Activated CD4-positive, alpha-beta T cell treated with anti-CD3 and anti-CD28 coated beads, Interleukin-10, Interleukin-2, amounts not matched to agents 100 ng/mL and 50 ng/mL, durations not matched to agents 16 hours and 8 hours (primary cell): Measurements from ENCODE around the gene ECM1.

Source experiments
- DNase-seq: peaks from one replicate; pipeline ENCODE4 v3.0.0-alpha.2; 2020

ECM1 gene

DNA sequence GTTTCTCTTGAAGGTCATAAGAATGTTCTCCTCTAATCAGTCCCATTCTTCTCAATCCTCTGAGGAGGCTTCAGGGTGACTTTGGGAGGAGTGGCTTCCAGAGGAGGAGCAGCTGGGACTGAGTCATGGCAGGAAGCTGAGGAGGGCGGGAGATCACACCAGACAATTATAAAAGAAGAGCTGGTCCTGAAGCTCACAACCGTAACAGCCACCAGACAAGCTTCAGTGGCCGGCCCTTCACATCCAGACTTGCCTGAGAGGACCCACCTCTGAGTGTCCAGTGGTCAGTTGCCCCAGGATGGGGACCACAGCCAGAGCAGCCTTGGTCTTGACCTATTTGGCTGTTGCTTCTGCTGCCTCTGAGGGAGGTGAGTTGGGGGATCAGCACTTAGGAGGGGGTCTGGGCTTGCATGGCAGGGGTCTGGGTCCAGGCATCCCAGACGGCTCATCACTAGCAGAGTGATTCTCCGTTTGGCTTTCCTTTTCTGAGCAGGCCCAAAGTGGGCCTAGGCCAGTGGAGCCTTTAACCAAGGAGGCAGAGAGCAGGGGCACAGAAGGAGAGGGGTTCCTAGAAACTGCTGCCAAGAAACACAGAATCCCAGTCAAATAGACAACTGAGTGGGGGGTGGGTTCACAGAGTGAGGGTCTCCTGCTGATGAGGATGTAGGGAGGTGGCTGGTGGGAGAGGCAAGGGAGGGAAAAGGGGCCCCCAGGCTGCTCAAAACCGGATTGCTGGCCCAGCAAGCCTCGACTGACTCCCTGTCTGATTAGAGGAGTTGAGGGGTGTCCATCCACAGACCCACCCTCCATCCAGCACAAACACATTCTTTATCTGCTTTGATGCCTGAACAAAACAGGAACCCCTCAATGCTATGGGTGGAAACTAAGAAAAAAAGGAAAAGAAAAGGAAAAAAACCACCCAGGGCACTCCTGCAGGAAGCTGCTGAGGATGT lies at the start of gene ECM1:
TSS of gene ECM1 (plus strand) at position 198 of the 953 bp plus-strand sequence. CDS start at position 299, 101 bp downstream.
- peak; percentile 14 for DNase-seq

DNA sequence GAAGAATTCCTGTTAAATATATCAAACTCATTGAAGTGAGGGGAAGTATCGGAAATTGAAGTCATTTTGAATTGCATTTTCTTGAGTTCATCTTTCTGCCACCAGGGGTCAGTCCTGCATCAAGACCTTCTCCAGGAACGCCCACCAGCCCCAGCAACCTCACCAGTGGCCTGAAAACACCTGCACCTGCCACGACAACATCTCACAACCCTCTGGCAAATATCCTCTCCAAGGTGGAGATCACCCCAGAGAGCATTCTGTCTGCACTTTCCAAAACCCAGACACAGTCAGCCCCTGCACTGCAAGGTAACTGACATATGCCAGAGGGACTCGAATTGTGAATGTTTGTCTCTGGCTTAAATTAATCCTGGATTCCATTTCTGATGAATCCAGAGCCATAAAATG lies 43.5 kb upstream of the ECM1 start:
- peak; percentile 69 for DNase-seq

DNA sequence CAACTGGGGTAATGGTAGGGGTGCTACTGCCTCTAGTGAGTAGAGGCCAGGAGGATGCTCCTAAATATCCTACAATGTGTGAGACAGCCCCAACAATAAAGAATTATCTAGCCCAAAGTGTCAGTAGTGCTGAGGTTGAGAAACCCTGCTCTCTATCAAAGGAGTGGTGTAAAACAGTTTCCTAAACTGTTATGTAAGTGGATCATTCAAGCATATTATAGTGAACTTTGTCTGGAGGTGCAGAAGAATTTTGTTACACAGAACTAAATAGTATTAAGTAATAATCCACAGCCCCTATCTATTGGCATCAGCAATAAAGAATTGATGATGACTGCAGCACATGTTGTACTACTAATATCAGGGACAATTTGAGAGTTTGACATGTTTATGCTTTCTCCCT lies 40.9 kb upstream of the ECM1 start:
- DNase-seq = no peak

DNA sequence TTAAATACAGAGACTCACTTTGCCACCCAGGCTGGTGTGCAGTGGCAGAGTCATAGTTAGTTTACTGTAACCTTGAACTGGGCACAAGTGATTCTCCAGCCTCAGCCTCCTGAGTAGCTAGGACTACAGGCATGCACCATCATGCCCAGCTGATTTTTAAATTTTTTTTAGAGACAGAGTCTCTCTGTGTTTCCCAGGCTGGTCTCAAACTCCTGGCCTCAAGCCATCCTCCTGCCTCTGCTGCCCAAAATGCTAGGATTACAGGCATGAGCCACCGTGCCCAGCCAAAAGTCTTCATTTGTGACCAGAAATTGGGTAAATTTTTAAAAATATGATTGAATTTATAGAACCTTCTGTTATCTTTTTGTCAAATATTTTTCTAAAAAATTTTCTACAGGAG lies 38.6 kb upstream of the ECM1 start:
- DNase-seq = no peak

DNA sequence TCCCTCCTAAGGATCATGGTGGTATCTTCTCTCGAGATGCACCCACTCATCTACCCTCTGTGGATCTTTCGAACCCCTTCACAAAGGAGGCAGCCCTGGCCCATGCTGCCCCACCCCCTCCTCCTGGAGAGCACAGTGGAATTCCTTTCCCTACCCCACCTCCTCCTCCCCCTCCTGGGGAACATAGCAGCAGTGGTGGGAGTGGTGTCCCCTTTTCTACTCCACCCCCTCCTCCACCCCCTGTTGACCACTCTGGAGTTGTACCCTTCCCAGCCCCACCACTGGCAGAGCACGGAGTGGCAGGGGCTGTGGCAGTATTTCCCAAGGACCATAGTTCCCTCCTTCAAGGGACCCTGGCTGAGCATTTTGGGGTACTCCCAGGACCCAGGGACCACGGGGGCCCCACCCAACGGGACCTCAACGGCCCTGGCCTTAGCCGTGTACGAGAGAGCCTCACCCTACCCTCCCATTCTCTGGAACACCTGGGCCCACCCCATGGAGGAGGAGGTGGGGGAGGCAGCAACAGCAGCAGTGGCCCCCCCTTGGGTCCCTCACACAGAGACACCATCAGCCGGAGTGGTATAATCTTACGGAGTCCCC lies 35.2 kb upstream of the ECM1 start:
- DNase-seq = no peak

DNA sequence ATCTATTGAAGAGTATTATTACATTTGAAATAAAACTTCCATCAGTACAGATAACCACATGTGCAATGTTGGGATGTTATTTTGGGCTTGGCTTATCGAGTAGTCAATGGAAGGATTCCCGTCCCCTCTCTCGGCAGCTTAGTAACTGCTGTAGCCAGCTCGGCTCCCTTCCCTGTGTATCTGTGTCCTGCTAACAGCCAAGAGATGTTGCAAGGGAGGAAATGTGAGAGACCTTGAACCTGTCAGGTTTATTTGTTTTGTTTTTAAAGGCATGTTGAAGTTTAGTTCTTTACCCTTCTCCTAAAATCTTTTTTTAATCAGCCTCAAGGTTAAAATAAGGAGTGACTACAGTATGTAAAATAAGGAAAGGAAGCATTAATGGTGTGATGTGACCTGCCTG lies 34.2 kb upstream of the ECM1 start:
- DNase-seq = no peak

DNA sequence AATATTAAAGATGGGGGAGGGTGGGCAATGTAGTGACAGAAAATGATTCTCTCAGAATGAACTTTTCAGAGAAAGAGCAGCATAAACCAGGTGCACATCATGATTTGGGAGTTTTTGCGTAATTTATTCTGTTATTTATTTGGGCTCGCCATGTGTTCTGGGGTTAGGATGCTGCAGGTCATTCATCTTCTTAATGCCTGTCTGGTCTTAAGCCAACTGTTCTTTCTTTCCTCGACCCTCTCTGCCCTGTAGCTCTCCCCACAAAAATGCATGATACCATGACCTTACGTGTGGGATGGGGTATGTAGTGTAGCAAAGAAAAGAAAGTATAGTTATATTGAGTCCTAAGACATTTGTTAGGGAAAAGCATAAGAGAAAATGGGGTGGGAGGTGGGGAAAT lies 33.0 kb upstream of the ECM1 start:
- no peak for DNase-seq

DNA sequence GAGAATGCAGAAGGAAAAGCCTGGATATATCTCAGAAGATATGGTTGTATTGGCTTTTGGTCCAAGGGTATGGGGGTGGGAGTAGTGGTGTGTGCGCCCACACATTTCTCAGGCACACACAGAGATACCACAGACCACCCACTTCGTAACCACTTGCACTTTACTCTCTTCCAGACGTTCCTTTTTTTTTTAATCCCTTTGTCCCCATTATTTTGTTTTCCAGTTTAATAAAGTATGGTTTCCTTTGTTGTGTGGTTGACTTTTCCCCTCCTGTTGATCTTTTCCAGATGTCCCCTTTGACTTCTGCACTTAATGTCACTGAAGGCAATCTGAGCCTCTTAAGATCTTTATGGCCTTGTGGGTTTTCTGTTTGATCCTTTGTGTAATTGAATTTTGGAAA lies 31.2 kb upstream of the ECM1 start:
- DNase-seq = no peak

DNA sequence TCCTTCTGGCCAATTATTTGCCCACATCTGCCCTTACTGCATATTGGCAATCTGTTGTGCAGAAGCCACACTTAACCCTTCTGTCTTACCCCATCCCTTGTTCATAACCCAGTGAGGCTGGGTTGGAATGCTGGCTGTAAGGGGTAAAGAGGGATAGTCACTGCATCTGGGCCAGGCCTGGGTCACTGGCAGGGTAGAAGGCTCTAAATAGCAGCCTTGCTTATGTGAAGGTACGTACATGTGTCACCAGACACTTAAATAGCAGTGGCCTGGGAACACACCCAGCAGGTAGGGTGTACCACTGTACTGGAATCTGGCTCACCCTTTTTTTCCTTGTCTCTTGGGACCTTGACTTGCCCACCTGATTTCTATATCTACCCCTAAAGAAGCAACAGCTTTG lies 30.6 kb upstream of the ECM1 start:
- no peak for DNase-seq

DNA sequence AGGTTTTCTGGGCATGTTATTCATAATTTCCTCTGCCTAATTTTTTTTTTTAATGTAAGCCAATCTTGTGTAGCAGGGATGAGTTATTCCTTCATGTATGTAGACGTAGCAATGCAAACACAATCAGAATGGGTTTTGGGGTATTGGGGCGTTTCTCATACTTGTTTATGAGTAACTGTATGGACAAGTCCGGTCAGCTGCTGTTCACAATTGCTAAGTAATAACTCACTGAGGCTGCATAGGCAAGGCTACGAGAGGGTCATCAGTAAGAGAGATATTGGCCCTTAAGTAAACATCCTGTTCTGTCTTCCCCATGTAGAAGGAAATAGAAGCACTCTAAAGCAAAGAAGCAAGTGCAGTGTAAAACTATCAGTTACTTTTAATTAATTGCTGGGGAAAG lies 30.2 kb upstream of the ECM1 start:
- no peak for DNase-seq

DNA sequence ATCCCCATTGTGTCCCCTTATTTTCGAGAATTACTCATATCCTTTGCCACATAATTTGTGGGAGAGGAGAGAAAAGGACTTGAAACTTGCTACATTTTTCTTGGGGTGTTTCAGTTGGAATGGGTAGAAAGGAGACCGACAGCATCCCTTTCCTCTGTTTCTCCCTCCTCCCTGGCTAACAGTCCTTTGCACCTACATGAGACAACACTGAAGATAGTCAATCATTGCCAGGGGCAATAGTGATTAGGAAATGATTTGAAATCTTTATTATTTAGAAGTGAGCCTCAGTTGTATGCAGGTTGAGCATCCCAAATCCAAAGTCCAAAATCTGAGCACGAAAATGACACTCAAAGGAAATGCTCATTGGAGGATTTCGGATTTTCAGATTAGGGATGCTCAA lies 28.5 kb upstream of the ECM1 start:
- DNase-seq = no peak

DNA sequence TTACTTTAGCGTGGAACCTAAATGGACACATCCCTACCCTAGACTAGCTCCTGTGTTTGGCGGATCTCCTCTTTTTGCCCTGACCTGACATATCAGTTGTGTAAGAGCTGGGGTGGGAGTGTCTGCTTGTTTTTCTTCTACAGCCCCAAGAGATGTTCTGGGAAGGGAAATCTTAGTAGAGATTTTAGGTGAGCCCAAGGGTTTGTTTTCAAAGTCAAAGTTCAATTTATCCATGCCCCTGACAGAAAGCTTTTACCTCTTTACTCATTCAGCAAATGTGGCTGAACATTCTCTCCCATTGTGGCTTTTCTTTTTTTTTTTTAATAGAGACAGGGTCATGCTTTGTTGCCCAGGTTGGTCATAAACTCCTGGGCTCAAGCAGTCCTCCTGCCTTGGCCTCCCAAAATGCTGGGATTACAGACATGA lies 28.0 kb upstream of the ECM1 start:
- DNase-seq = no peak

DNA sequence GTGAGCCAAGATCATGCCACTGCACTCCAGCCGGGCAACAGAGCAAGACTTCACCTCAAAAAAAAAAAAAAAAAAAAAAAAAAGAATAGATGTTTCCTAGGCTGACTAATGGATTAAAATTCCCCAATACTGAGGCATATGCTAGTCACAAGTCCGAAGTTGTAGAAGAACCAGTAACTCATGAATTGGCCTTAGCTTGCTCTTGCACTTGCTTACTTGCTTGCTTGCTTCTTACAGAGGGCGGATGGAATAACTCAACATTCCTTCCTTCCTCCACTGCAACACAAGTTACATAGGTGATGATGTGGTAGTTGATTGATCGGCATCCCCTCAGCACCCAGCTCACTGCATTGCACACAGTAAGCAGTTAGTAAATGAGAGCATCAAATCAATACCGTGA lies 23.5 kb upstream of the ECM1 start:
- no peak for DNase-seq

DNA sequence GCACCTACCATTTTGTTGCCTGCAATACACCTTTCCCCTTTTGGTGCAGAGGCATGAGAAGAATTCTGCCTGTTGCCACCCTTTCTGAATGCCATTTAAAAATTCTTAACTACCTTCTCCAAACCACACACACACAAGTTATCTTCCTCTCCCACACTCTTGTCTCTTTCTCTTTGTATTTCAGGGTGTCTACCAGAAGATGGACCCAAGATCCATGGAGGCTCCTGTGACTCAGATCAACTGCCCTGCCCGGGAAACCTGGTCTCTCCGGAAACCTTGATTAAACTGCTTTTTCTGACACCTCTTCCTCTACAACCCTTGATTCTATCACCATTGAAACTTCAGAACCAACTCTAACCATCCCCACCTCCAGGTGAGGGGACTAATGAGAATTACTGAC lies 23.0 kb upstream of the ECM1 start:
- DNase-seq = peak; percentile 13

DNA sequence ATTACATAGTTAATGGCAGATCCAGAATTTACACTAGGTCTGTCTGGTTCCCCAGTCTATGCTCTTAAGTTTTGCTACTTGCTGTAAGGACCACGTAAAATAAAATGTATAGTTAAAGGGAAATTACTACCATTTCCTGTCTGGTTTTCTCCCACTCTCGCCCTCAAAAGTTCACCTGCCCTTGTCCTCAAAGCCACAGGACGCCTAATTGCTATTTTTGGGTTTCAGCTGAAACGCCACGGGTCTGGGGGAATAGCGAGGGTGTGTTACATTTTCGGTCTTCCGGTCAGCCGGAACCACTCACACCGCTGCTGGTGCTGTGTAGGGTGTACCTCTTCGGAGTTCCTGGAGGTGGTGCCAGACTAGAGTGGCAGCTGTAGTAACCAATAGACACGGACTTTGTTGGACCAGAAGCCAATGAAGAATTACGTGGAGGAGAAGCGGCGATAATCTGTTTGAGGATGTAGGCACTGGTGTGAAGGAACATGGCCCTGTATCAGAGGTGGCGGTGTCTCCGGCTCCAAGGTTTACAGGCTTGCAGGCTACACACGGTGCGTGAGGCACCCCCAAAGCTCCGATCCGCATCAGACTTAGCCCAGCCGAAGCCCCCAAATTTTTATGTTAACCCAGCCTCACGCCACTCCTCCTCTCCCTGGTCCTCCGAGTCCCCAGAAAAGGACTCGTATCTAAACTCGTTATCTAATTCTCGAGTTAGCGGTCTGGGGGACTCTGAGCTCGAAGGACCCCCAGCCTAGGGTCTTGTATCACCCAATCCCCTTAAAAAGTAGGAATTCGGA lies 20.7 kb upstream of the ECM1 start, which contains the start of gene TARS2:
TSS of gene TARS2 (plus strand) at position 454 of the 797 bp plus-strand sequence. CDS start at position 486, 32 bp downstream.
- peak; percentile 99 for DNase-seq

DNA sequence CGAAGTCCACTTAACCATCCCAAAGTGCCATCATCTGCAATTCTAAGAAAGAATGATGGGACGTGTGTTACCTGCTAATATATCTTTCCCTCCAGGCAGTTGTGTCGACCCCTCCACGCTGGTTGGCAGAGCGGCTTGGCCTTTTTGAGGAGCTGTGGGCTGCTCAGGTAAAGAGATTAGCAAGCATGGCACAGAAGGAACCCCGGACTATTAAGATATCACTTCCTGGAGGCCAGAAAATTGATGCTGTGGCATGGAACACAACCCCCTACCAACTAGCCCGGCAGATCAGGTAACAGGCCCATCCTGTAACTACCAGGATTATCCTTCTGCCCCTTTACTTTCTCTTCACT lies 20.2 kb upstream of the ECM1 start:
- DNase-seq = peak; percentile 10

DNA sequence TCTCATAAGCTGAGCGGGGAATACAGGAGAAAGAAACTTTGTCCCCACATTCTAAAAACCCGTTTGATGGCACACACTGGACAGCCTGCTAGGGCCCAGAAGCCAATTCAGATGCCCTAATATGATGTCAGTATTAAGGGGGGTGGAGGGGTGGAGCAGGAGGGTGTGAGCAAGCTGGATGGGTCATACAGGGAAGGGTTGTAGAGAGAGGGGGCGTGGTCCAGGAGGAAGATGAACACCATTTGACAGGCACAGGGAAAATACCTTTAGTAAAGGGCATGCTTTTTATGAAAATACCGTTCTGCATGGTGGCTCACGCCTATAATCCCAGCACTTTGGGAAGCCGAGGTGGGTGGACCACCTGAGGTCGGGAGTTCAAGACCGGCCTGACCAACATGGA lies 14.7 kb upstream of the ECM1 start:
- no peak for DNase-seq

DNA sequence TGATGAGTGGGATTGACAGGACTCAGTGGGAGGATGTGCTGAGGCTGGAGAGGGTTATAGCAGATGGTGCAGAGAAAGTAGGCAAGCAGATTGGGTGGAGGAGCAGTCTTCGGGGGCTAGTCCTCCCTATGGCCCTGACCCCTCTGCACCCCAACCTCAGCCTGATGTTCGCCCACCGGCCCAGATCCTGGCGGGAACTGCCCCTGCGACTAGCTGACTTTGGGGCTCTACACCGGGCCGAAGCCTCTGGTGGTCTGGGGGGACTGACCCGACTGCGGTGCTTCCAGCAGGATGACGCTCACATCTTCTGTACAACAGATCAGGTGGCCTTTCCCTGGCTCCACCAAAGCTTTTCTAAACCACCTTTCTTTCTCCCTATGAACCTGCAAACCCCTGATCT lies 9.6 kb upstream of the ECM1 start:
- no peak for DNase-seq

DNA sequence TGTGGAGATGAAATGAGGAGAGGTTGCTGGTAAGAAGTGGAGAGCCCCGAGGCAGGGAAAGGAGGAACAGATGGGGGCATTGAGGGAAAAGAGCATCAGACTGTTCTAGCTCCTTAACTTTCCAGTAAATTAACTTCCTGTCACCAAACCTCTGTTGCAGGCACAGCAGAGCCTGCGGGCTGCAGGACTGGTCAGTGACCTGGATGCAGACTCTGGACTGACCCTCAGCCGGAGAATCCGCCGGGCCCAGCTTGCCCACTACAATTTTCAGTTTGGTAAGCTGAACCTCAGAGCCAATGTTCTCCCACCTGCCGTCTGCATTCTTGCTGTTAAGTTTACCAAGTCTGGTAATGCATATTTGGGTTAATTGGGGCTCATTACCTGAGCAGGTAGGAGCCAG lies 2.5 kb upstream of the ECM1 start:
- DNase-seq = no peak

DNA sequence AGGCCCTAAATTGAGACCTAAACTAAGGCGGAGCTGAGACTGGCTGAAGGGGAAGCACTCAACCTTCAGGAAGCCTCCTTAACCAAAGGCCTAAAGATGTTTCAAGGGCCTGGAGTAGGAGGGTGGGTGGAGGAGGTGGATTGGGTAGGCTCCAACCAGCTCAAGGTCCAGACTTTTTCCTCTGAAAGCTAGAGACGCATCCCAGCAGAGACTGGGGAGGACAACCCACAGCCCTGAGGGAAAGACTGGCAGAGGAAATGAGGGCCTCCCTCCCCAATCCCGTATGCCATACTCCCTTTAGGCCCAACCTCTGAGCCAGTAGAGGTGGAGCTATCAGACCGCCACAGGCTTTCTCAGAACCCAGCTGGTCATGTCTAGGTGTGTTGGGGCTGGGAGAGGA lies 1.1 kb downstream of the ECM1 start:
- DNase-seq = no peak

DNA sequence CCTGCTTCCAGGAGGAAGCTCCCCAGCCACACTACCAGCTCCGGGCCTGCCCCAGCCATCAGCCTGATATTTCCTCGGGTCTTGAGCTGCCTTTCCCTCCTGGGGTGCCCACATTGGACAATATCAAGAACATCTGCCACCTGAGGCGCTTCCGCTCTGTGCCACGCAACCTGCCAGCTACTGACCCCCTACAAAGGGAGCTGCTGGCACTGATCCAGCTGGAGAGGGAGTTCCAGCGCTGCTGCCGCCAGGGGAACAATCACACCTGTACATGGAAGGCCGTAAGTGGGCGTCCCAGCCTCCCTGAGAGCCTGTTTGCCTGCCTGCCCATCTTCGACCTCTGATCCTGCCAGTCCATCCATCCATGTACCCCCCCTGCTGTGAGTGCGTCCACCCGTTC lies 3.6 kb downstream of the ECM1 start:
- DNase-seq = no peak

DNA sequence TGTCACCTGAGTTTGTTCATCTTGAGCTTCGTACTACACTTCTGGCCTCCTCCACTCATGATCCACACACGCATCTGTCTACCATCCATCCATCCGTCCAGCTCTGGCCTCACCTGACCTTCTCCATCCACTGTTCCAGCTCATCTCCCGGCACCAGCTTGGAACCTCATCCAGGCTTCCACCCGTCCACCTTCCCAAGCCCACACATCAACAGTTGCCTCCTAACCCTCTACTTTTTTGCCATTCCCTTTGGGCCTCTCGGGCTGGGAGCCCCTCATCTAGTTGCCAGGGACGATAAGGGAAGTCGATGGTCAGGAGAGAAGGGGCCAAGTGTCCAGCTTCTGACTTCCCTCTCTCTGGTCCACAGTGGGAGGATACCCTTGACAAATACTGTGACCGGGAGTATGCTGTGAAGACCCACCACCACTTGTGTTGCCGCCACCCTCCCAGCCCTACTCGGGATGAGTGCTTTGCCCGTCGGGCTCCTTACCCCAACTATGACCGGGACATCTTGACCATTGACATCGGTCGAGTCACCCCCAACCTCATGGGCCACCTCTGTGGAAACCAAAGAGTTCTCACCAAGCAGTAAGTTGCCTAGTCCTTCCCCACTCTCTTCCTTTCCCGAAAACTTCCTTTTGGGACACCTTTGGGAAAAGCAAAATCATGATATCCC lies 4.2 kb downstream of the ECM1 start:
- no peak for DNase-seq

DNA sequence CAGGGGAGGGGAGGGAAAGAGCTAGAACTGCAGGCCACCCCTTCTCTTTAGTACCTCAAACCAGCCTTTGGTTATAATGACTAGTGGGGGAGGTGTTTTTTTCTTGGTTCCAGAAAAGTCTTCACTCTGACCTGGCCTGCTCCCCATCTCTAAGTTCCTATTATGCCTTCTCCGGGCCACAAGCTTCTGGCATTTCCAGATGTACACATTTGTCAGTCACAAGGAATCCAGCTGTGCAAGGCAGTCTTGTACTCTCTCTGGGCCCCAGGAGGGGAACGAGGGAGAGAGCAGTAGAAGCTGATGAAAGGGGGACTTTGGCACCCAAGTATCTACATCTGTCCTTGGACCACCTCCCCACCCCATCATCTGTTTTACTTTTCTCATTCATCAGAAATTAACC lies 4.9 kb downstream of the ECM1 start:
- no peak for DNase-seq
